K562 (cell line): ENCODE measurements around the gene DHRS3. TPM values are rescaled to one million over a fixed set of nuclear protein-coding genes. Genes with fewer than 3 reads are reported as not detected.

Source experiments
- BRF2 ChIP-seq: IDR thresholded peaks from 3 replicates; pipeline ENCODE4 v1.6.1; 2011; ENCODE audit warnings: borderline replicate concordance, mild to moderate bottlenecking; ENCODE audit not compliant: insufficient read length, insufficient read depth
- CC2D1A ChIP-seq: fragments of 450-650 bp; IDR thresholded peaks from 2 replicates; pipeline ENCODE4 v1.6.1; 2017; ENCODE audit warnings: mild to moderate bottlenecking
- CEBPB ChIP-seq: fragments of 450-650 bp; IDR thresholded peaks from 2 replicates; pipeline ENCODE4 v1.6.1; 2016; ENCODE audit warnings: missing genetic modification characterization, missing compliant biosample characterization
- CREB1 ChIP-seq, 2 experiments: sonication (generic) in 1 of 2; formaldehyde crosslinking in 1 of 2; IDR thresholded peaks; 2 replicates each; pipeline versions ENCODE4 v1.6.1 to v1.8.0; 2012 to 2022; ENCODE audit warnings: inconsistent platforms in 1 of 2, mild to moderate bottlenecking in 1 of 2, missing genetic modification reagents in 1 of 2, moderate library complexity in 1 of 2
- FOXA3 ChIP-seq, 2 experiments: fragments of 450-650 bp in 1 of 2; sonication (generic) in 1 of 2; formaldehyde crosslinking; IDR thresholded peaks in 1 of 2; conservative IDR thresholded peaks in 1 of 2; 2 replicates each; pipeline versions ENCODE4 v1.4.0 to v1.8.0; 2020 to 2022; ENCODE audit warnings: mild to moderate bottlenecking in 2 of 2, missing genetic modification reagents in 1 of 2
- GABPB2 ChIP-seq: fragments of 250-450 bp; sonication (Bioruptor Pico); conservative IDR thresholded peaks from 2 replicates; pipeline ENCODE4 v1.5.1; 2021; ENCODE audit warnings: mild to moderate bottlenecking
- HOXB6 ChIP-seq: fragments of 250-450 bp; sonication (Bioruptor Pico); IDR thresholded peaks from 2 replicates; pipeline ENCODE4 v1.5.1; 2022; ENCODE audit warnings: mild to moderate bottlenecking, borderline replicate concordance
- KLF6 ChIP-seq: fragments of 250-450 bp; sonication (Bioruptor Pico); IDR thresholded peaks from 2 replicates; pipeline ENCODE4 v1.4.0; 2020; ENCODE audit warnings: mild to moderate bottlenecking, moderate library complexity, borderline replicate concordance
- MAFK ChIP-seq: IDR thresholded peaks from 2 replicates; pipeline ENCODE4 v1.6.1; 2011; ENCODE audit warnings: low read length, improper control_type of control experiment
- MEF2A ChIP-seq: IDR thresholded peaks from 2 replicates; pipeline ENCODE4 v1.6.1; 2011; ENCODE audit warnings: low read depth, mild to moderate bottlenecking, low read length, moderate library complexity; ENCODE audit not compliant: control insufficient read depth
- NR2C2 ChIP-seq, 2 experiments: fragments of 200-800 bp in 1 of 2; sonication (Bioruptor generic) in 1 of 2; sonication (generic) in 1 of 2; formaldehyde crosslinking in 1 of 2; IDR thresholded peaks; 2 replicates each; pipeline versions ENCODE4 v1.6.1 to v1.8.0; 2016 to 2022; ENCODE audit warnings: mild to moderate bottlenecking in 1 of 2, missing compliant biosample characterization in 1 of 2, missing genetic modification characterization in 1 of 2, missing genetic modification reagents in 1 of 2
- OTX1 ChIP-seq: fragments of 450-650 bp; formaldehyde crosslinking; IDR thresholded peaks from 2 replicates; pipeline ENCODE4 v1.4.0; 2022; ENCODE audit warnings: mild to moderate bottlenecking
- RHOXF2B ChIP-seq: fragments of 250-450 bp; sonication (Bioruptor Pico); conservative IDR thresholded peaks from 2 replicates; pipeline ENCODE4 v1.5.1; 2021
- RUNX1 ChIP-seq: sonication (generic); IDR thresholded peaks from 2 replicates; pipeline ENCODE4 v1.6.1; 2016; ENCODE audit warnings: antibody characterized with exemption, low read depth
- SMAD4 ChIP-seq: fragments of 250-450 bp; sonication (Bioruptor Pico); conservative IDR thresholded peaks from 2 replicates; pipeline ENCODE4 v1.8.0; 2021; ENCODE audit warnings: inconsistent platforms, mild to moderate bottlenecking, moderate library complexity
- SMARCE1 ChIP-seq: fragments of 450-650 bp; IDR thresholded peaks from 2 replicates; pipeline ENCODE4 v1.7.1; 2016; ENCODE audit warnings: mild to moderate bottlenecking
- SMC3 ChIP-seq: conservative IDR thresholded peaks from 2 replicates; pipeline ENCODE4 v1.6.1; 2011; ENCODE audit warnings: low read depth, low read length, improper control_type of control experiment; ENCODE audit not compliant: insufficient read depth
- THAP12 ChIP-seq: fragments of 250-450 bp; sonication (Bioruptor Pico); IDR thresholded peaks from 2 replicates; pipeline ENCODE4 v1.9.0; 2021; ENCODE audit warnings: mild to moderate bottlenecking, inconsistent platforms
- WHSC1 ChIP-seq: IDR thresholded peaks from one replicate; pipeline ENCODE4 v1.6.1; 2012; ENCODE audit warnings: low read length, control low read depth, inconsistent platforms
- ZNF175 ChIP-seq: fragments of 200-800 bp; sonication (Bioruptor generic); IDR thresholded peaks from 2 replicates; pipeline ENCODE4 v1.6.1; 2016; ENCODE audit warnings: low read depth, mild to moderate bottlenecking, missing genetic modification characterization, missing compliant biosample characterization
- ZNF589 ChIP-seq: fragments of 200-800 bp; sonication (Bioruptor generic); IDR thresholded peaks from 2 replicates; pipeline ENCODE4 v1.6.1; 2016; ENCODE audit warnings: low read depth, missing genetic modification characterization, missing compliant biosample characterization
- ZNF77 ChIP-seq: fragments of 250-450 bp; sonication (Bioruptor Pico); IDR thresholded peaks from 2 replicates; pipeline ENCODE4 v1.5.0; 2020
- polyA plus RNA-seq, 8 experiments: library from polyadenylated mRNA; depleted of rRNA in 4 of 8; stranded (reverse) in 5 of 8; unstranded in 3 of 8; fragments of >200 nt; fragmentation: Nextera tagmentation in 2 of 8; fragmentation: Illumina TruSeq in 1 of 8; extraction: Ambion mirVana in 2 of 8; extraction: Trizol in 1 of 8; gene quantifications; 2 replicates each; pipeline versions ENCODE4 v1.2.1 to v1.2.3, GENCODE V29; 2011 to 2014; ENCODE audit warnings: inconsistent platforms in 1 of 8, missing spikeins in 1 of 8
- total RNA-seq, 7 experiments: library from RNA; depleted of rRNA in 6 of 7; stranded (reverse); fragments of >200 nt in 6 of 7; fragmentation: Illumina TruSeq in 2 of 7; extraction: Trizol in 2 of 7; gene quantifications; 2 replicates each; pipeline versions ENCODE4 v1.2.1 to v1.2.3, GENCODE V29; 2011 to 2021; ENCODE audit warnings: low replicate concordance in 1 of 7
- TF ChIP-seq, protein P1 (sequence below): fragments of 250-450 bp; sonication (Bioruptor Pico); IDR thresholded peaks from 2 replicates; pipeline ENCODE4 v1.4.0; 2020

DHRS3 gene
- total and polyA plus RNA-seq, 9 of the 15 experiments (the other 6 are each of a cell fraction or from before 2014, with no cell fraction given), result 21.0 to 116 (median 58.7) TPM

GRCh38 chr1:12604114-12604874 lies 13.7 kb downstream of the DHRS3 start (continued):
- TF ChIP-seq ZNF589 (CRISPR knock-in tag), result peak; percentile 95
- TF ChIP-seq HOXB6 (CRISPR knock-in tag), result no peak
- TF ChIP-seq NR2C2 (CRISPR knock-in tag; IDR thresholded peaks at IDR 0.05), result peak; percentile 94
- peak; percentile 97 for TF ChIP-seq NR2C2 (tag; IDR thresholded peaks at IDR 0.05)
- TF ChIP-seq CC2D1A, result peak; percentile 35
- TF ChIP-seq RHOXF2B (CRISPR knock-in tag), result no peak
- peak; percentile 83 for TF ChIP-seq OTX1 (CRISPR knock-in tag)
- peak; percentile 64 for TF ChIP-seq MAFK
- TF ChIP-seq BRF2, result no peak
- TF ChIP-seq KLF6, result 0 out of 2 replicates have a peak, but pooled peaks have one; percentile 15
- peak; percentile 91 for TF ChIP-seq RUNX1
- peak; percentile 74 for TF ChIP-seq MEF2A
- no peak for TF ChIP-seq WHSC1
- peak; percentile 94 for TF ChIP-seq CEBPB
- TF ChIP-seq SMARCE1, result peak; percentile 99
- TF ChIP-seq, protein P1, sequence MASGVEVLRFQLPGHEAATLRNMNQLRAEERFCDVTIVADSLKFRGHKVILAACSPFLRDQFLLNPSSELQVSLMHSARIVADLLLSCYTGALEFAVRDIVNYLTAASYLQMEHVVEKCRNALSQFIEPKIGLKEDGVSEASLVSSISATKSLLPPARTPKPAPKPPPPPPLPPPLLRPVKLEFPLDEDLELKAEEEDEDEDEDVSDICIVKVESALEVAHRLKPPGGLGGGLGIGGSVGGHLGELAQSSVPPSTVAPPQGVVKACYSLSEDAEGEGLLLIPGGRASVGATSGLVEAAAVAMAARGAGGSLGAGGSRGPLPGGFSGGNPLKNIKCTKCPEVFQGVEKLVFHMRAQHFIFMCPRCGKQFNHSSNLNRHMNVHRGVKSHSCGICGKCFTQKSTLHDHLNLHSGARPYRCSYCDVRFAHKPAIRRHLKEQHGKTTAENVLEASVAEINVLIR (CRISPR knock-in tag), result peak; percentile 48
- TF ChIP-seq GABPB2, result 0 out of 2 replicates have a peak, but pooled peaks have one; percentile 42
- peak; percentile 97 to 98 for TF ChIP-seq FOXA3 (CRISPR knock-in tag; conservative IDR thresholded peaks at IDR 0.05 in 1 of 2, IDR thresholded peaks at IDR 0.05 in 1 of 2)
- no peak for TF ChIP-seq ZNF77 (CRISPR knock-in tag)
- TF ChIP-seq THAP12, result no peak
- peak; percentile 94 for TF ChIP-seq ZNF175 (CRISPR knock-in tag)
- TF ChIP-seq CREB1 (IDR thresholded peaks at IDR 0.05), result peak; percentile 46; the same call in 1 of the 2 replicates
- no peak for TF ChIP-seq CREB1 (CRISPR knock-in tag; IDR thresholded peaks at IDR 0.05)
- TF ChIP-seq SMC3, result 0 out of 2 replicates have a peak, but pooled peaks have one; percentile 18
- TF ChIP-seq SMAD4, result peak; percentile 97
